Esophagus (tissue), 2 donors: ENCODE measurements around the gene NOS1AP. TPM values are rescaled to one million over a fixed set of nuclear protein-coding genes. Genes with fewer than 3 reads are reported as not detected.

Source experiments
- H3K27ac ChIP-seq, 2 donors: one replicate each; pipeline ENCODE4 v1.5.1; 2013; ENCODE audit warnings: low read depth in 2 of 2, mild to moderate bottlenecking in 2 of 2, inconsistent platforms in 1 of 2, low read length in 1 of 2, moderate library complexity in 1 of 2
- H3K27me3 ChIP-seq, 2 donors: one replicate each; pipeline ENCODE4 v1.6.1; 2013; ENCODE audit warnings: low read length in 2 of 2, control low read depth in 1 of 2, mild to moderate bottlenecking in 1 of 2; ENCODE audit not compliant: insufficient read depth in 2 of 2, control insufficient read depth in 1 of 2
- H3K36me3 ChIP-seq, 2 donors: one replicate each; pipeline ENCODE4 v1.6.1; 2013; ENCODE audit warnings: low read length in 1 of 2; ENCODE audit not compliant: control insufficient read depth in 2 of 2, insufficient read depth in 2 of 2
- H3K4me1 ChIP-seq, 2 donors: one replicate each; pipeline ENCODE4 v1.6.1; 2013; ENCODE audit warnings: low read length in 1 of 2; ENCODE audit not compliant: control insufficient read depth in 2 of 2, insufficient read depth in 2 of 2
- H3K4me3 ChIP-seq, 2 donors: one replicate each; pipeline ENCODE4 v1.5.1; 2013; ENCODE audit warnings: low read length in 2 of 2, mild to moderate bottlenecking in 2 of 2, low read depth in 1 of 2, moderate library complexity in 1 of 2
- H3K9me3 ChIP-seq, 2 donors: one replicate each; pipeline ENCODE4 v1.6.1; 2013; ENCODE audit warnings: mild to moderate bottlenecking in 2 of 2, low read depth in 1 of 2, low read length in 1 of 2, moderate library complexity in 1 of 2; ENCODE audit not compliant: control insufficient read depth in 2 of 2, insufficient read depth in 1 of 2
- WGBS, 2 donors: extraction: QIAGEN DNeasy Blood & Tissue Kit; methylation state at CpG; one replicate each; pipeline ENCODE4 v1.1.7; 2013; 5-methylcytosine and 5-hydroxymethylcytosine counted together
- polyA plus RNA-seq, 2 donors: library from polyadenylated mRNA; stranded (reverse); fragments of 200-250 nt; gene quantifications; one replicate each; pipeline ENCODE4 v1.2.3, GENCODE V29; 2013
- donor health status: healthy with polysubstance abuse.
- donor health status: Bipolar disorder and iron deficiency.

NOS1AP gene
- polyA plus RNA-seq, 2 donors = 0.53 to 0.98 TPM

DNA sequence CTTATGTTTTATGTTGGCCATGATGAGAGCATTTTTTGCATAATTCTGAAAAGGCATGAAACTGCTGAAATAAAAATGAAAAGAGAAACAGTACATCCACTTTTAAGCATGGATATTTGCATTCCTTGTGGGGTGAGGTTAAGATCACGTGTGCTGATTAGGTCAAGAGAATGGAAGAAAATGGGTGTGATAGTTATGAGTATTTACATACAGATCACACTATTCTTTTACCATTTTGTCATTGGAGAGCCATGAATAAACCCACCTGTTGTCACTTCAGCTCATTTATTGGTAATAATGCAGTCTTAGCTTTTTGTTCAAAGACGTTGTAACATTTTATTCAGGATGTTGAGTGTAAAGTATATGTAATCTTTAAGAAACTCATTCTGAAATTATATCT is 153.2 kb downstream of the NOS1AP start:
- 69 to 75% methylated on average over 2 of the region's 2 CpGs for WGBS, 2 donors
- Histone ChIP-seq H3K36me3 (no peaks in the 10 kb centered on the region), H3K27me3 (no peaks in the 10 kb centered on the region), H3K4me1 (no peaks in the 10 kb centered on the region), H3K9me3 (no peaks in the 10 kb centered on the region), H3K4me3 (no peak overlapping the region), H3K27ac (no peak overlapping the region)

GRCh38 chr1:162223488-162223887 is 154.0 kb downstream of the NOS1AP start:
- no peak overlapping the region for H3K27ac ChIP-seq

GRCh38 chr1:162224267-162224666 is 154.8 kb downstream of the NOS1AP start:
- Histone ChIP-seq H3K4me3 (no peak overlapping the region), H3K27ac (no peak overlapping the region), H3K36me3 (no peaks in the 10 kb centered on the region), H3K4me1 (no peaks in the 10 kb centered on the region), H3K27me3 (no peaks in the 10 kb centered on the region), H3K9me3 (no peaks in the 10 kb centered on the region)

More at GRCh38 chr1:162223488-162223887, 154.0 kb downstream of the NOS1AP start:
- 85 to 90% methylated on average over 2 of the region's 2 CpGs for WGBS, 2 donors
- no peak overlapping the region for H3K4me3 ChIP-seq
- H3K4me1 ChIP-seq = no peaks in the 10 kb centered on the region
- no peaks in the 10 kb centered on the region for H3K27me3 ChIP-seq
- H3K9me3 ChIP-seq = no peaks in the 10 kb centered on the region
- H3K36me3 ChIP-seq = no peaks in the 10 kb centered on the region

DNA sequence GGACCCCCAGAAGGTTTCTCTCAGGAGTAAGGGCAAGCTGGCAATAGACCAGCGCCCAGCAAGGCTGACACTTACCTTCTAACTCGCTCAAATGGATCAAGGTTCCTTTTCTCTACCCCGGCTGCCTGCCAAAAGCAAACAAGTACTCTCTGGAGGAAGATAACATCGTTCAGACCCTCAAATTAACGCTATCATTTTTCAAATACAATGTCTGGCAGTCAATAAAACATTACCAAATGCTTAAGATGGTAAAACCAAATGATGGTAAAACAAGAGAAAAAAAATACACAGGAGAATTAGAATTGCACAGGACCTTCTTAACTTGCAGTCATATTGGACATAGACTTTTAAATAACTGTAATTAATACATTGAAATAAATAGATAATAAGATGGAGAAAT is 159.1 kb downstream of the NOS1AP start:
- no peaks in the 10 kb centered on the region for H3K27me3 ChIP-seq
- WGBS, 2 donors = 56 to 66% methylated on average over 5 of the region's 5 CpGs
- H3K36me3 ChIP-seq = no peaks in the 10 kb centered on the region
- no peak overlapping the region for H3K27ac ChIP-seq
- H3K9me3 ChIP-seq = no peaks in the 10 kb centered on the region
- no peaks in the 10 kb centered on the region for H3K4me1 ChIP-seq
- H3K4me3 ChIP-seq = no peak overlapping the region

GRCh38 chr1:162229549-162229948 is 160.1 kb downstream of the NOS1AP start:
- Histone ChIP-seq H3K4me3 (no peak overlapping the region), H3K36me3 (no peaks in the 10 kb centered on the region), H3K4me1 (no peaks in the 10 kb centered on the region), H3K27me3 (no peaks in the 10 kb centered on the region), H3K9me3 (no peaks in the 10 kb centered on the region), H3K27ac (no peak overlapping the region)
- WGBS, 2 donors = 68 to 77% methylated on average over 2 of the region's 2 CpGs

- WGBS, 2 donors = 63 to 66% methylated on average over 3 of the region's 3 CpGs
- H3K4me3 ChIP-seq = no peak overlapping the region
- H3K27ac ChIP-seq = no peak overlapping the region
- no peaks in the 10 kb centered on the region for H3K36me3 ChIP-seq
- no peaks in the 10 kb centered on the region for H3K27me3 ChIP-seq
- no peaks in the 10 kb centered on the region for H3K4me1 ChIP-seq
- no peaks in the 10 kb centered on the region for H3K9me3 ChIP-seq
These were observed 160.6 kb downstream of the NOS1AP start for GRCh38 chr1:162230096-162230495.

DNA sequence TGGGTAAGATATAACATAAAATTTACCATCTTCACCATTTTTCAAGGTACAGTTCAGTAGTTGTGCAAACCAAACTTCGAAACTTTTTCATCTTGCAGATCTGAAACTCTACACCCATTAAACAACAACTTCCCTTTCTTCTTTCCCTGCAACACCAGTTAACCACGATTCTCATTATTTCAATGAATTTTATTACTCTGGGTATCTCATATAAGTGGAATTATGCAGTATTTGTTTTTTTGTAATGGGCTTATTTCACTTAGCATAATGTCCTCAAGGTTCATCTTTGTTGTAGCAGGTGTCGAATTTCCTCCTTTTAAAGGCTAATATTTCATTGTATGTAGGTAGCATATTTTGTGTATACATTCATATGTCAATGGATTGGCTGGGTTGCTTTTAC is 161.0 kb downstream of the NOS1AP start:
- 74% methylated on average over 3 of the region's 3 CpGs for WGBS, 2 donors
- Histone ChIP-seq H3K27me3 (no peaks in the 10 kb centered on the region), H3K9me3 (no peaks in the 10 kb centered on the region), H3K27ac (no peak overlapping the region), H3K4me1 (no peaks in the 10 kb centered on the region), H3K36me3 (no peaks in the 10 kb centered on the region), H3K4me3 (no peak overlapping the region)

DNA sequence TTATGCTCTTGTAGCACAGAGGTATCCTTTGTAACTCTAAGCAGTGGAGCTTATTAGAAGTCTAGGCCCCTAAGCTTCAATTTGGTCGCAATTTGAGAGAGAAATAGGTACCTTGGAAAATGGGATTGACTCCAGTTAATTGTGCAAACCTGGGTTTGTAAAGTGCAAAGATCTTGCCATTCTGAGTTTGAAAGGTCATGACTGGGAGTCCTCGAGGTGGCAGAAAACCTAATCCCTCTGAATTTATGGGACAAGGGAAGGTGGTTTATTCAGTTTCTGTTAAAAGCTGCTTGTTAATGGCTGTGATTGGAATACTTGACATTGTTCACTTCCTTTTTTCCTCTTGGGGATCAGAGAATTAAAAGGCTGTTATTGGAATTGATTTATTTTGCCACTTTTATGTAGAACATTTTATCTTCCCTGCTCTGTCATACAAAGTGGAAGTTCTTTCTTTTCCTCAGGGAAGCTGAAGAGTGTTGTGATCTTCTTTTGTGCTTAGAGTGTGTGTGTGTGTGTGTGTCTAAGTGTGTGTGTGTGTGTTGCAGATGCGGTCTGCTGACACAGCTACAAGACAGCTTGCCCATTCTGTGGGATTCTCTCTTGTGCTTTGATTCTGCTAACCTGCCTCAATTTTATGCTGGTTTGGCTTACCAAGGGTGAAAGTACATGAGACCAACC is 162.7 kb downstream of the NOS1AP start:
- WGBS, 2 donors = 78 to 90% methylated on average over 3 of the region's 3 CpGs
- no peaks in the 10 kb centered on the region for H3K36me3 ChIP-seq
- no peaks in the 10 kb centered on the region for H3K4me1 ChIP-seq
- no peaks in the 10 kb centered on the region for H3K9me3 ChIP-seq
- H3K27me3 ChIP-seq = no peaks in the 10 kb centered on the region
- H3K27ac ChIP-seq = no peak overlapping the region
- no peak overlapping the region for H3K4me3 ChIP-seq

DNA sequence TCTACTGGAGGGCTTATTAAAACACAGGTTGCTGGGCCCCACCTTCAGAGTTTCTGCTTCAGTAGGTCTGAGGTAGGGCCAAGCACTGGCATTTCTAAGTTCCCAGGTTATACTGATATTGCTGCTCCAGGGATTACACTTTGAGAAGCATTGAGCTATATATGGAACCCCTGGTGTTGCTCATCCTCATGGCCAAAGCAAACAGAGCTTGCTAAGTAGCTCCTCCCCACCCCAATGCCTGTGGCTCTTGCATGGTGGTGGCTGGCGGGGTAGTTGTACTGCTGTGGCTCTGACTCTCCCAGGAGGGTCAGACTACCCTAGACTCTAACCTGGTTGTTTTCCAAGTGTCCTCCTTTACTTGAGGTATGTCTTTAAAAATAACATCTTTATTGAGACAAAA is 163.6 kb downstream of the NOS1AP start:
- Histone ChIP-seq H3K4me3 (no peak overlapping the region), H3K27ac (no peak overlapping the region), H3K9me3 (no peaks in the 10 kb centered on the region), H3K27me3 (no peaks in the 10 kb centered on the region), H3K36me3 (no peaks in the 10 kb centered on the region), H3K4me1 (no peaks in the 10 kb centered on the region)
- 93 to 97% methylated on average over 1 of the region's 1 CpG for WGBS, 2 donors

DNA sequence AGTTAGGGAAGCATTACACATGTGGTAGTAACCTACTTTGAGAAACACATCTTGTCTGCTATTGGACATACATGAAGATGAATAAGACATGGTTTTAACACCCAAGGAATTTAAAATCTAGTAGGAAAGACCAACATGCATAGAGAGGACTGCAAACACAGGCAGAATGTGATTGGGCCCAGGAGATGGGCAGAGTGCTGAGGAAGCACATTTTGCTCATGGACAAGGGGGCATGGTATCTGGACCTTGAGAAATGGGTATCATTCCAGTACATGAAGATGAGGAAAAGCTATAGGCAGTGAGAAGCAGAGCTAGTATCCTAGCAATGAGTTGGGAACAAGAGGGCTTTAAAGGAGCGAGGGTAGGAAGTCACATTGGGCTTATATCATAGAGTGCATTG is 164.4 kb downstream of the NOS1AP start:
- no peaks in the 10 kb centered on the region for H3K27me3 ChIP-seq
- H3K9me3 ChIP-seq = no peaks in the 10 kb centered on the region
- no peaks in the 10 kb centered on the region for H3K4me1 ChIP-seq
- no peak overlapping the region for H3K27ac ChIP-seq
- 83 to 86% methylated on average over 1 of the region's 1 CpG for WGBS, 2 donors
- no peaks in the 10 kb centered on the region for H3K36me3 ChIP-seq
- H3K4me3 ChIP-seq = no peak overlapping the region
